Globus pallidus (tissue), 1 donor: Measurements from ENCODE around the gene GDF11.
A peak's percentile ranks its signal among the peaks of the same experiment; 100 is the strongest.

Experiments used
- DNase-seq: peaks from one replicate; pipeline ENCODE4 v3.0.0-alpha.2; 2015; ENCODE audit warnings: low spot score

Gene GDF11

GRCh38 chr12:55707219-55707671 lies 35.7 kb upstream of the GDF11 start:
- DNase-seq = no peak

DNA sequence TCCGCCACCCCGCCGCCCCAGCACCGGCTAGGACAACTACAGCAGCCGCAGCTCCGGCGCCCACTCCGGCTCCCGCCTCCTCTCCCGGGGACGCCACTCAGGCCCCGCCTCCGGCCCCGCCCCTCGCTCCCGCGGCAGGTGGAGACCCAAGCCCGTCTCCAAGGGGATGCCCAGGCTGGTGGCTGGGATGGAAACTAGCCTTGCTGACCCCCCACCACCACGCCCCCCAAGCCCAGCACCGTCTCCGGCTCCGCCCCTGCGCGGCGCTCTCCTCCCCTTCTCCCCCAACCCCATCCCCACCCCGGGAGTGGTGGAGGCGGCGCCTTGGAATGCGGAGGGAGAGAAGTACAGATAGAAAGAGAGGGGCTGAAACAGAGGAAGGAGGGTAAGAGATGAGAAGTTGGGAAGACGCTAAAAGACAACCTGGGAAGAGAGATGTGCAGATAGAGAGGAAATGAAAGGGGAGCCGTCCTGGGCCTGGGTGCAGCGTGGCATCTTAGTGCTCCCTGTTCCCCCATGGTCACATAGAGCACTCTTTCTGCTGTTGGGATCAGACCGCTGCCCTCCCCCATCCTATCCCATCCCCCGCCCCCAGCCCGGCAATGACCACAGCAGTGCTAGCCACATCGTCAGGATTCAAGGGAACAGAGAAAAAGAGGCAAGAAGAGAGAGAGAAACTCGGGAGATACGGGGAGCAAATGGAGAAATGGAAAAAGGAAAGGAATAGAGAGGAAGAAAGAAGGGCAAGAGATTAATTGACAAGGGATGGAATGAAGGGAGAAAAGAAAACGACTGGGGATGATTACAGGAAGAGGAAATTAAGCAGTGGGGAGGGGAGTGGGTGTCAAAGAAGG lies 34.9 kb upstream of the GDF11 start, which contains the start of gene ITGA7:
TSS of gene ITGA7 (minus strand) at position 64 of the 854 bp plus-strand sequence. CDS start 222 bp downstream, outside the sequence.
- DNase-seq = peak; percentile 62

GRCh38 chr12:55708695-55709233 lies 34.2 kb upstream of the GDF11 start:
- DNase-seq = no peak

DNA sequence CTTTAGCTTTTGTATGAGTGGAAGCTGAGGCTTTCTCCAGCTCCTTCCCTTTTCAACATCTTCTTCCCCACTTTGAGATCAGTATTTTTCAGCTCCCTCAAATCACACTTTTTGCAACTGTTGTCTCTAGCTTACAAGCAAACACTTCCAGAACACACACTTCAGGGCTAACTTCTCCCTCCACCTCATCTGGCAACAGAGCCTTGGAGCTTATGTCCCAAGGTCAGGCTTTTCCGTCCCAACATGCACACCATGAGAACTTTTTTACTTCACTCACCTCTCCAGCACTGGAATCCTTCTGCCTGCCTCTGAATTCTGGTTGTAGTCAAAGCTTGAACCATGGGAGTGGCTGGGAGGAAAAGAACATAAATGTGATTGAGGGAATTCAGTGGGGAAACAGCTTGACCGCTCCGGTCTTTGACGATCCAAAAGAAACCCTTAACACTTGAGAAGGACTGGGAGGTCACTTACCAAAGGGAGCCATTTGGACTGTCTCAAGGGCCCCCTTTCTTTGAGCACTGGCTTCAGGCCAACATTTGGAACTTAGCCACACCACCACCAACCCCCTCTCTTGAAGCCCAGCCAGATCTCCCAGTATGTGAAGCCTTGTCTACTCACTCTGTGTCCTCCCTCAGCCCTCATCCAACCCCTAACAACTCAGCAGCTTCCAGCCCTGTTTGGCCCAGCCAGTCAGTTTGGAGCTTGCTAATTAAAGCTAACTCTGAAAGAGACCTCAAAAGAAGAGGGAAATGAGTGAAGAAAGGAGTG lies 31.0 kb upstream of the GDF11 start:
- no peak for DNase-seq

DNA sequence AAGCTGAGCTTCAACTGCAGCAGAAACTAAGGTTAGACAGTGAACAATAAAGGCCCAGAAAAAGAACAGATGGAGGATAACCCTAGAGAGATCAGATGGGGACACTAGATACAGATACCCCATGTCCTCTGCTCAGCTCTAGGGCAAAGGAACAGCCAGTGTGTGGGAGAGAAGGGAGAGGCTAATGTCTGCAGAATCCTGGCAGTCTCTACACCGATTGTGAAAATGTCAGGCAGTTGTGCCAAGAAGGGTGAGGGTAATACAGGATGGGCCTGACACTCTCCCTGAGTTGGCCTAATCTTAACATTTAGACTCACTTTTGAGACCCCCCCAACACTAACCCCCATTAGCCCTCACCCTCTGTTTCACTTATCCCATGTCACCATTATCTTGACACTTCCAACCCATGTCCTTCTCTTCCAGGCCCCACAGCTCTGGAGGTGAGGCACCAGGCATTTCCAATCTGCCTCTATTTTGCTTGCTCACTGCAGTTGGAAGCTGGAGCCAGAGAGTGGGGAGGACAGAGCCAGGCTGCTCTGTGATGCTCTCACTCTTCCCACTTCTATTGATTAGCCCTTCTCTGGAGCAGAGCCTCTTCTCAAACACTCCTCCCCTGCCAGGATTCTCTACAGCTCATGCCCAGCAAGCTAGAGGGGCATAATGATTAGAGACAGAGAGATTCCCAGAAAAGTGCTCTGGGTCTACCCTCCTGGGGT lies 30.1 kb upstream of the GDF11 start:
- DNase-seq = no peak

DNA sequence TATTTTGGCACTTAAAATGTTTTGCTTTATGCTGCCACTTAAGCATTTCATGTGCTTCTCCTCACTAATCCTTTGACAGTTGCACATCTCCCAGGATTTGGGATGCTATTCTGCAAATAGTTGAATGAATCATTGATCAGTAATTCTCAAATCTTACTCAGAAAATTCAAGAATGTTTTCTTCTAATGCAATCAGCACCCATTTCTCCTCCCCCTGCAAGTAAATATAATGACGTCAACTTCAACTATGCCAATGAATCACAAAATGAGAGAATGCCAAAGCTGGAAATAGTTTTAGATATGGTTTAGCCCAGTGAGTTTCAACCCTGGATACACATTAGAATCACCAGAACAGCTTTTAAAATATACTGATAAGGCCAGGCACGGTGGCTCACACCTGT lies 29.2 kb upstream of the GDF11 start:
- DNase-seq = no peak

DNA sequence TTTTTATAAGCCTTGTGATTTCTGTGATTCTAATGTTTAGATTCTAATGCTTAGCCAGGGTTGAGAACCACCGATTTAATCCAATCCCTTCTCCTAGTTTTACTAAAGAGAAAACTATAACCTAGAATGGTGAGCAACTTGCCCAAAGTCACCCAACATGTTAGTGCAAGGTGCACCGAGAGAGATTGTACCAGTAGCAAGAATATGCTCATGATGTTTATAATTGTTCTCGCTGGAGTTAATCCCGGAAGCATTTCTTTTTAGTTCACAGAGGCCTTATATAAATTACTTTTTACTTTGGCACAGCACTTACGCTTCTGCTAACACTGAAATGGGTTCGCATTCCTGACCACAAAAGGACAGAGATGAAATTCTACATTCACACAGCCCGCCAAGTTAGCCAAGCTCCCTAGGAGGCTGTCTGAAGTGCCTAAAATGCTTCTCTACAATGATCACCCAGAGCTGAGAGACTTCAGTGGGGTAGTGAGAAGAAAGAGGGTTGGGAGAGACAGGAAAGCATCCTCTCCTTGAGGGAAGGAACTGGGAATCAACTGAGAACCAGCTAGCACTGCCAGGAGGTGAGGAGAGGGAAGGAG lies 27.7 kb upstream of the GDF11 start:
- DNase-seq = no peak

DNA sequence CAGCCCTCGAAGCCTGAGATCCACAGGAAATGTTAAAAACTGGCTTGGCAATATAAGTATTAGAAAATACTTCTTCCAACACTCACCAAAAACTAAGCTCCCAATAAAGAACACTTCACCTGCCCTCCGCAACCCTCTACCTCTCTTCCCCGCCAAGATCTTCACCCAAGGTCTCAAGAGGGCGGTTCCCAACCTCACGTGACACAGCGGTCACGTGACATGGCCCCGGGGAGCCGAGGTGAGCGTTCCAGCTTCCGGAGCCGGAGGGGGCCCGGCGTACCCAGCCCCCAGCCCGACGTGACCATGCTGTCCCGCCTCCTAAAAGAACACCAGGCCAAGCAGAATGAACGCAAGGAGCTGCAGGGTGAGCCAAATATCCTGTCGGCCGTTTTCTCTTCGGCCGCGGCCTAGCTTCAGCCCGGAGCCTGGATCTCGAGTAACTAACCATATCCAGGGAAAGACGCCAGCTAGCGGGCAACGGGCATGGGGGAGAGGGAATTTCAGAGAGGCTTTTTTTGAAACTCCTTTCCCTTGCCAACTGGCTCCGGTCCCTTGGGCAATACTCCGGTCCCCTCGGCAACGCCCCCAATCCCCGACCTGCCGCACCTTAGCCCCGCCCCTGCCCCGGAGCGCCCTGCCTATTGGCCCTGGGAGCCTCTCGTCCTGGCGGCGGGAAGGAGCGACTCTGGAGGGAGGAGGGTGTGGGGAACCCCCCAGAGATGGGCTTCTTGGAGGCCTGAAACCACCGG lies 26.9 kb upstream of the GDF11 start, which contains the start of gene BLOC1S1:
TSS of gene BLOC1S1 (plus strand) at position 214 of the 749 bp plus-strand sequence. CDS start at position 220, 6 bp downstream.
- peak; percentile 85 for DNase-seq

DNA sequence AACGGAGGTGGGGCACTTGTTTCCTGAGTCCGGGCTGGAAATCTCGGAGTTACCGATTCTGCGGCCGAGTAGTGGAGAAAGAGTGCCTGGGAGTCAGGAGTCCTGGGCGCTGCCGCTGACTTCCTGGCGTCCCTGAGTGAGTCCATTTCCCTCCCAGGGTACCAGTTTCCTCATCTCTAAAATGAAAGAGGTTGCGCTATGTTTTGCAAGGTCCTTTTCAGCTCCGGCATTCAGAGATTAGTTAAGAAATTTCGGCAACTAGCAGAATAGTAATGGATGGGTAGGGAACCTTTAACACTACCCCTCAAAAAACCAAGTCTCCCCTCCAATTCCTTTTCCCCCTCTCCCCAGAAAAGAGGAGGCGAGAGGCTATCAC lies 26.4 kb upstream of the GDF11 start:
- DNase-seq = no peak

DNA sequence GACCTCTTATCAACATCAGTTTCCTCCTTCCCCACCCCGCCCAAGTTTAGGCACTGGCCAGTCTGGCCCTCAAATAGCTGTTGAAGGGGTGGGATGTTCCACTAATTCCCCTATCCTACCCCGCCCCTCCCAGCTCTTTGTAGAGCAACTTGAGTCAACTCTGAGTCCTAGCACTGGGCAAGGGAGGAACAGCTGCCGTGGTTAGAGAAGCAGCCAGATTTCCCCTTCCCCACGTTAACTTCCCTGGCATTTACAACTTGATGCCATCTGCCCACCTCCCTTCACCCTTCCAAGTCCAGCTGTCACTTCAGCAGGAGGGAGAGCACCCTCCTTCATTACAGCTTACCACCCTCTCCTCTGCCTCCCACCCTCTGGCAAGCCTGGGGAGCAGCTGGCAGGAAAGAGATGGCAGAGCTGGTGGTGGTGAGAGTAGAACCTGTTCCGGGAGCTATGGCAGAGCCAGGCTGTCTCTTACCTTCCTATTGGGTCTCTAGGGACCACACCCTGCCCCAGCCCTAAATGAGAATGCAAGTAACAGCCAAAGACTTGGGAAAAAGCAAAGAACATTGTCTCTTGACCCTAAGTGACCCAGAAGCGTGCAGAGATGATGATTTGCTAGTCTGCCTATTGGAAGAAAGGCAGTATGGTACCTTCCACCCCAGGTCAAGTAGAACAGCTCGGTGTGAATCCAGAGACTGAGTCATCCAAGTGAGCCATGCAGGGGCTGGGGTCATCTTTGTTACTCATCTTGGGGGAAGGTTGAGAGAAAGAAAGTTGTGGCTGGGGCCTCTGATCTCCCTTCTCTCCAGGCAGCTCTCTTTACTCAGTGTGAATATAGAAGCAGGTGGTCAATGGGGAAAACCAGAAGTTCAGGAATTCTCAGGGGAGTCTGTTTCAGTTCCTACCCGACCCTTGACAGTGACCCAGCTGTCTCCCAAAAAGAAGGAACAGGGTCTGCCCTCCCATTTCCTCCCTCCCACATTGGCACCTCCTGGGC lies 25.6 kb upstream of the GDF11 start:
- DNase-seq = no peak

- DNase-seq = no peak
Measured at GRCh38 chr12:55718015-55718414, 24.9 kb upstream of the GDF11 start.

- no peak for DNase-seq
Measured at GRCh38 chr12:55718624-55719275, 24.2 kb upstream of the GDF11 start.

GRCh38 chr12:55719371-55719770 lies 23.6 kb upstream of the GDF11 start:
- DNase-seq = no peak

- no peak for DNase-seq
Measured at GRCh38 chr12:55720071-55720564, 22.8 kb upstream of the GDF11 start, which contains the start of gene RDH5. Gene RDH5, plus strand, starts transcription at chr12:55720393. Its CDS starts 792 bp downstream, at chr12:55721185.

DNA sequence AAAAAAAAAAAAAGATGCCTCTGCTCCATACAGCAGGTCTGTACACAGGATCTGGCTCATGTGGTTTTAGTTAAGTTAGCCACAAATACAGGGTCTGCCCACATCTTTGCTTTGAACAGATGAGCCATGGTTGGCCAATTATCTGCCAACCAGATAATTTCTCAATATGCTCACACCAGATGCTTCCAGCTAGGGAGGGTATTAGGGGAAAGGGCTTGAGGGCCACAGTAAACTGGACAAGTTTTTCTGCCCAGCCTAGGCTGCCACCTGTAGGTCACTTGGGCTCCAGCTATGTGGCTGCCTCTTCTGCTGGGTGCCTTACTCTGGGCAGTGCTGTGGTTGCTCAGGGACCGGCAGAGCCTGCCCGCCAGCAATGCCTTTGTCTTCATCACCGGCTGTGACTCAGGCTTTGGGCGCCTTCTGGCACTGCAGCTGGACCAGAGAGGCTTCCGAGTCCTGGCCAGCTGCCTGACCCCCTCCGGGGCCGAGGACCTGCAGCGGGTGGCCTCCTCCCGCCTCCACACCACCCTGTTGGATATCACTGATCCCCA lies 22.0 kb upstream of the GDF11 start:
- DNase-seq = peak; percentile 77

- no peak for DNase-seq
Measured at GRCh38 chr12:55721601-55722213, 21.2 kb upstream of the GDF11 start.

DNA sequence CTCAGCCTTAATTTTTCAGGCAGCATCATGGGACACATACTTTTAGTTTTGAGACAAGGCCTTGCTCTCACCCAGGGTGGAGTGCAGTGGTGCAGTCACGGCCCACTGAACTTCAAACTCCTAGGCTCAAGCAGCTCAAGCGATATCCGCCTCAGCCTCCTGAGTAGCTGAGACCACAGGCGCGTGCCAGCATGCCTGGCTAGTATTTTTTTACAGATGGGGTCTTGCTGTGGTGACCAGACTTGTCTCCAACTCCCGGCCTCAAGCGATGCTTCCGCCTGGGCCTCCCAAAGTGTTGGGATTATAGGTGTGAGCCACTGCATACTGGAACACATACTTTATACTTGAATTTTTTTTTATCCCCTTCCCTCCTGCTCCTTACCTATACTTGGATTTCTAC lies 20.0 kb upstream of the GDF11 start:
- no peak for DNase-seq
